HG02642 (cell line): Measurements from ENCODE around the gene GCAT.

Experiments
- ATAC-seq: cut with Tn5 transposase; IDR thresholded peaks from one replicate; pipeline ENCODE4 v1.9.1; 2021; ENCODE audit warnings: mild to moderate bottlenecking; ENCODE audit not compliant: unreplicated experiment, poor library complexity

GCAT gene

DNA sequence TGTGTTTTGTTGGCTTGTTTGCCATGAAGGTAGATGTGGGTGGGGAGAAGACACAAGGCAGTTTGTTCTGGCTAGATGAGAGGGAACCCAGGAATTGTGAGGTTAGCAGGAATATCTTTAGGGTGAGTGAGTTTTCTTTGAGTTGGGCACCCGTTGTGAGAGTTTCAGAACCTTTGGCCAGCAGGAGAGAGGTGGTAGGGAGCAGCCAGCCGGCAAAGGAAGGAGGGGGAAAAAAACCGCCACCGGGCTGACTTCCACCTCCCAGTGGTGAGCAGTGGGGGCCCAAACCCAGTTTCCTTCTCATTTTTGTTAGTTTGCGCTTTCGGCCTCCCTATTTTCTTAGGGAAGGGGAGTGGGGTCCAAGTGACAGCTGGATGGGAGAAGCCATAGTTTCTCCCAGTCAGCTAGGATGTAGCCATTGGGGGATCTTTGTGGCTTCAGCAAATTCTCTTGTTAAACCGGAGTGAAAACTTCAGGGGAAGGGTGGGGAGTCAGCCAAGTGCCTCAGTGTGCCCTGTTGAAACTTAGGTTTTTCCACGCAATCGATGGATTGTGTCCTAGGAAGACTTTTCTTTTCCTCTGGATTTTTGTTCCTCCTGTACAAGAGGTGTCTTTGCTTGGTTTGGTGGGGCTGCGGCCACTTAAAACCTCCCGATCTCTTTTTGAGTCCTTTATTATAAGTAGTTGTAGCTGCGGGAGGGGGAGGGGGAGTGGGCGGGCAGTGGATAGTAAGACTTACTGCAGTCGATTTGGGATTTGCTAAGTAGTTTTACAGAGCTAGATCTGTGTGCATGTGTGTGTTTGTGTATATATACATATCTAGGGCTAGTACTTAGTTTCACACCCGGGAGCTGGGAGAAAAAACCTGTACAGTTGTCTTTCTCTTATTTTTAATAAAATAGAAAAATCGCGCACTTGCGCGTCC, 1.1 kb upstream of the GCAT start:
- no peak for ATAC-seq

DNA sequence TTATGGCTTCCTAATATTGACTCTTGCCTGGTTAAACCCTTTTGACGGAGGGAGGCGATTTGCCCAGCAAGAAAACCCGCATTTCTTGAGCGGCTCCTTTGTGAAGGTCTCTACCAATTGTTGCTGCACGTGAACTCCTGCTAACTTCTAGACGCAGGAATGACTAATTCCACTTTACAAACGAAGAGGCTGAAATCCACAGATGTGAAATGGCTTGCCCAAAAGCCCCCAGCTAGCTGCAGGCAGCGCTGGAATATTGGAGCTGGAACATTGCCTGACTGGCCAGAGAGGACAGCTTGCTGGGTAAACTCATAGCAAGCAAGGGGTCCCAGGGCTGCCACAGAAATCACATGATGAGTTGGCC, 542 bp downstream of the GCAT start:
- no peak for ATAC-seq

DNA sequence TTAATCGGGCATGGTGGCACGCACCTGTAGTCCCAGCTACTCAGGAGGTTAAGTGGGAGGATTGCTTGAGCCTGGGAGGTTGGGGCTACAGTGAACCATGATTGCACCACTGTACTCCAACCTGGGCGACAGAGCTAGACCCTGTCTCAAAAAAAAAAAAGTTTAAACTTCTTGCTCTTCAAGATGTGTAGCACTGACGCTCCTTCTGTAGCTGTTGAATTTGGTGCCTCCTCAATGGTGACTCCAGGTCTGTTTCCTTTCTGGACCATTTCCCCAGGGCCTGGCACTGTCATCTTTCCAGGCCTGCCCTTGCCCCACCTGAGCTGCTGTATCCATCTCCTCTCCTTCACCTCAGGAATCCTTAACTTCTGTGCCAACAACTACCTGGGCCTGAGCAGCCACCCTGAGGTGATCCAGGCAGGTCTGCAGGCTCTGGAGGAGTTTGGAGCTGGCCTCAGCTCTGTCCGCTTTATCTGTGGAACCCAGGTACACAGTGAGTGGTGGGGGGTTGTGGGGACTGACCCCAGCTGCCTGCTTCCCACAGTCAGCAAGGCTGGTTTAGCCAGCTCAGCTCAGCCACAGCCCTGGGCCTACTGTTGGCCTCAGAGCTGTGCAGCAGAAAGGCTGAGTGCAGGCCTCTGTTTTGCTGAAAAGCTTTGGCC, 2.1 kb downstream of the GCAT start:
- no peak for ATAC-seq

DNA sequence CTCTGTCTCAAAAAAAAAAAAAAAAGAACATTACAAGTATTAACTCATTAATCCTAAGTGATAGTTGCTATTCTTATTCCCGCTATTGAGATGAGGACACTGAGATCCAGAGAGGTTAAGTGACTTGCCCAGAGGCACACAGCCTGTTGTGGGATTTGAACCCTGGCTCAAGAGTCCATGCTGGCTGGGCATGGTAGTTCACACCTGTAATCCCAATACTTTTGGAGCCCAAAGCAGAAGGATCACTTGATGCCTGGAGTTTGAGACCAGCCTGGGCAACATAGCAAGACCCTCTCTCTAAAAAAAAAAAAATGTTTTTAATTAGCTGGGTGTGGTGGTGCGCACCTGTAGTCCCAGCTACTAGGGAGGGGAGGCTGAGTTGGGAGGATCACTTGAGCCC, 4.1 kb downstream of the GCAT start:
- no peak for ATAC-seq

DNA sequence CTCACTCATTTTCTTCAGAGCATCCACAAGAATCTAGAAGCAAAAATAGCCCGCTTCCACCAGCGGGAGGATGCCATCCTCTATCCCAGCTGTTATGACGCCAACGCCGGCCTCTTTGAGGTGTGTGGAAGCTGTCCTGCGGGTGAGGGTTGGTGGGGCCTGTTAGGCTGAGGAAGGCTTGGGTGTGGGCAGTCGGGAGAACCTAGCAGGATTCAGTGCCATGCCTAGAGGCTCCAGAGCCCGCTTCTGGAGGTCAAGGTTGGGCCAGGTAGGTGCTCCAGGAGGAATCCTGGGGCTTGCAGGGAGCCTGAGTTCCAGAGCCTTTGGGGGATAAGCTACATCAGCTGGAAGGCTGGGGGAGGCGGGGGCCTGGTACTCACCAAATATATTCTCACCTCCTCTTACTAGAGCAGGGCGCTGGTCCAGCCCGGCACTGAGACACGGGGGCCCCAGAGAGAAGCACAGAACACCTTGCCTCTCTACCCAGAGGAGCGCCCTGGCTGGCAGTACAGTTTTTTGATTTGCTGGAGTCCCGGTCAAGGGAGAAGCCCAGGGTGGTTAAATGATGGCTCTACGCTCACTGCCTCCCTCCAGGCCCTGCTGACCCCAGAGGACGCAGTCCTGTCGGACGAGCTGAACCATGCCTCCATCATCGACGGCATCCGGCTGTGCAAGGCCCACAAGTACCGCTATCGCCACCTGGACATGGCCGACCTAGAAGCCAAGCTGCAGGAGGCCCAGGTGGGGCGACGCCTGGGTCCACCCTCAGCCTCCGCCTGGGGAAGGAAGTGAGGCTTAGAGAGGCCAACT, 5.3 kb downstream of the GCAT start:
- no peak for ATAC-seq

DNA sequence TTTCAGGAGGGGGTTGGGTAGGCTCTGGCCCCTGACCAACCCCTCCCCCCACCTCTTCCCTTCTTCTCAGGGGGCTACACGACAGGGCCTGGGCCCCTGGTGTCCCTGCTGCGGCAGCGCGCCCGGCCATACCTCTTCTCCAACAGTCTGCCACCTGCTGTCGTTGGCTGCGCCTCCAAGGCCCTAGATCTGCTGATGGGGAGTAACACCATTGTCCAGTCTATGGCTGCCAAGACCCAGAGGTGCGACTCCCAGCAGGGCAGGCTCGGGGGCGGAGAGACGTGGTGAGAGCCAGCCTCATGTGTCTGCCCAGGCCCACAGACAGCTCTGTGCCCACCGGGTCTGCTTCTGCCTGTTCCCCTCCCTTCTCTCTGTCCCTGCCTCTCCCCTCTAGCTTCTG, 7.9 kb downstream of the GCAT start:
- ATAC-seq: no peak

DNA sequence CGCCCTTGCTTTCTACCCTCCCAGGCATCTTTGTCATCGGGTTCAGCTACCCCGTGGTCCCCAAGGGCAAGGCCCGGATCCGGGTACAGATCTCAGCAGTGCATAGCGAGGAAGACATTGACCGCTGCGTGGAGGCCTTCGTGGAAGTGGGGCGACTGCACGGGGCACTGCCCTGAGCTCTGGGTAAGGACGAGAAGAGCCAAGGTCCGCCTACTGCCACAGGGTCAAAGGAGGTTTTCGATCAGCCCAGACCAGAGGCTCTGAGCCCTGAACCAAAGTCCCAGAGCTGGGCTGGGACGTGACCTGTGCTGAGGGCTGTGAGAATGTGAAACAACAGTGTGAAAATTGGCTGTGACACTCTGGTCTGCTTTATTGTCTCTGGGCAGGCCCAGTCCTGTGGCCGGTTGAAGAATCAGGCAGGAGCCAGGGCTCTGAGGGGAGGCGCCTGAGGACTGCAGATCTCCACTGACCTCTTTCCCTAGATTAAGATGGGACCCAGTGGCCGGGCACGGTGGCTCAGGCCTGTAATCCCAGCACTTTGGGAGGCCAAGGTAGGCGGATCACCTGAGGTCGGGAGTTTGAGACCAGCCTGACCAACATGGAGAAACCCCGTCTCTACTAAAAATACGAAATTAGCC, 8.9 kb downstream of the GCAT start:
- ATAC-seq: no peak

DNA sequence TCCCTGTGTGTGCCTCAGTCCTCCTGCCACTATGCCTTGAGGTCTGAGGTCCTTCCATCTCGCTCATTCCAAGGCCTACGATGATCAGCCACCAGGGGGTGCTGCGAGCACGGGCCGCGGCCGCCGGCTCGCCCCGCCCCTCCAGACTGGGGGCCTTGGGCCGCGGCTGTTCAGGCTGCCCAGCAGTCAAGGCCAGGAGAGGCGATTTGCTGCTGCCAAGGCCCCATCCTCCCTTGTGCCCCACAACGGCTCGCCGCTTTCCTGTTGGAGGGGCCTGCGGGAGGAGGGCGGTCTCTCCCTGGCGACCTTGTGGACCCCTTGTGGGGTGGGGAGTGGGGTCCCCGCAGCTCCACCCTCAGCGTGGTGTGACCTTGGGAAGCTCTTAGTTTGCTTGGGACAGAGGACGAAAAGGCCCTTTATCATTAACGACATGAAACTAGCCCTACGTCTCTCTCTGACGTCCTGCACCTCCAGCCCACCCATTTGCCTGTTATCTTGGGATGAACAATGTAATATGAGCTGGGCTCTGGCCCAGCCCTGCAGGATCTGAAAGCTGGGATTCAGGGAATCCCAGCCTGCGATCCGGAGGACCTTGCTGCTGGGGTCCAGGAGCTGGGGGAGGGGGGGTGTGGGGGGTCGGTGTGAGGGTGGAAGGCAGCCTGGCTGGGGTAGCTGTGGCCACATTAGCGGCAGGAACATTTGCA, 10.1 kb downstream of the GCAT start:
- ATAC-seq: peak; percentile 63

DNA sequence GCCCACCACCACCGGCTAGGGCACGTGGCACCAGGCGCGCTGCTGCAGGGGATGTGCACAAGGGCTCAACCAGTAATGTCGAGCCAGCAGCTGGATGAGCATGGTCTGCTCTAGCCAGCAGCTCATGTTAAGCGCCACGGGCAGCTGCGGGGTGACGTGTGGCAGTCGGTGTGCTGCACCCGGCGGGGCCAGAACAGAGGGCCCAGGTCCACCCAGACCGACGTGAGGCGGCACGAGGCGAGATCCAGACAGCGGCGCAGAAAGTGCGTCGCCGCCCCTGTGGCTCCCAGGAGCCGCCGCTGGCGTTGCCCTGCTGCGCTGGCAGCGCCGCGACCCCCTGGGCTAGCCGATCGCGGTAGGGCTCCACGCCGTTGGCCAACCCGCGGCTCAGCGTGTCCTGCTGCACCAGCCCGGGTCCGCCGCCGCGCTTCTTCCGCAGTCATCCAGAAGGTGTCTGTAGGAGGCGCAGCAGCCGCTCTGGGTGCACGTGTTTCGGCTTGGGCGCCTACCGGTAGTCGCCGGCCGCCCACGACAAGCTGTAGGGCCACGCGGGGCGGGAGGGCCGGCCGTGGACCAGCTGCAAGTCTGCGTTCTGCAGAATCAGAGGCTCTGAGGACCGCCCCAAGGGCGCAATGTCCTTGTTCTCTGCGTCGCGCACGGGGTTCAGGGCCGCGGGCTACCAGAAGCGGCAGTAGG, 10.8 kb downstream of the GCAT start:
- no peak for ATAC-seq

DNA sequence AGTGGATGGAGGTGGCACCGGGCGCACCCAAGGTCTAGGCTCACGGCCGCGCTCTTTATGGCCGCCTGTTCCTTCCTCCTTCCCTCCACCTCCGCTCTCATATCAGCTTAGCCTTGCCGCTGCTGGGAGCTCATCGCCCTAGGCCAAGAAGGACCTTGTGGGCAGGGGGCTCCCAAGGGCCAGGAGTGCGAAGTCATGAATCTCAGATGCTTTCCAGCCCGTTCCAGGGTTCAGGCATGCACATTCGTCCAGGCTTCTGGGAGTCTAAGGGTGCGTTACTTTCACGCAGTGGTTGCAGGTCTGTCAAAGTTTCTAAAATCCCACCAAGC, 11.3 kb downstream of the GCAT start:
- ATAC-seq: no peak

DNA sequence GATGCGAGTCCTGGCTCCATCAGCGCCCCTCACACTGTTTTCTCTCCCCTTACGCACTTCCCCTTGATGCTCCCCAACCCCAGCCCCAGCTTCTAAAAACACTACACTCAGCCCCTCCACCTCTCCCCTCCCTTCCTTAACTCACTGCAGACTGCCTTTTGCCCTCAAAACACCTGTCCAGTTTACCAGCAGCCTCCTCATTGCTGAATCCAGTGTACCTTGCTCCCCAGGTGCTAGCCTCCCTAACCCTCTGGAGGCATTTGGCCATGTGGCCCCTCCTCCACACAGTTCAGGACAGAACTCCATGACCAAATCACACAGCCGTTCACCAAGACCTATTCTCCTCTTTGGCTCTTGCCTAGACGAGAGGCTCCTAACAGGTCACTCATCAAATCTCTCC, 12.6 kb downstream of the GCAT start:
- ATAC-seq: no peak

DNA sequence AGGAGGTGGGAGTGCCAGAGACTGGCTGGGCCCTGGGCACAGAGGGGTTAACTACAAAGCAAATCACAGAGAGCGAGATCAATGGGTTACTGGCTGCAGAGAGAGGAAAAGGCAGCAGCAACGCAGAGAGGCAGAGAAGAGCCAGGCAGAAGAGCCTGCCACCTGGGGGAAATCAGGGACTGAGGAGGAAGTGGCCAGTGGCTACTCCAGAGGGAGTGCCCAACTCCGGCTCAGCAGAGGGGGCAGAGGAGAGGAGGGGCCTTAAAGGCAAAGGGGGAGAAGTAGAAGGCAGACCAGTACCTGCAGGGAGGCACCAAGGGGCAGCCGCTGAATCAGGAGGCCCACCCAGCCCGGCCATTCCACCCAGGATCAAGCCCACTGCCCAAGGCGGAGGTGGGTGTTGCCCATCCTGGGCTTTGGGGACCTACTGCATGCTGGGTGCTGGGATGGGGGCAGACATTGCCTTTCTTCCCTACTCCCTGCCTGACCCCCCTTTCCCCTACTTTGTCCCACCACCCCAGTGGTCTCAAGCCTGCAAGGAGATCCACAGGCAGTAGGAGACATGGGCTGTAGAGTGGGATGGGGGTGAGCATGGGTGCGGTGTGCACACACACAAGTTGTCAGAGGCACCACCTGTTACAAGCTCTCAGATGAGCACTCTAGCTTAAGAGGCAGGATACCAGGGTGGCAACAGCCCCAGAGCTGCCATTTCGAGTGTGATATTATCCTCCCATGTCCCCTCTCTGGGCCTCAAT, 14.5 kb downstream of the GCAT start:
- no peak for ATAC-seq

DNA sequence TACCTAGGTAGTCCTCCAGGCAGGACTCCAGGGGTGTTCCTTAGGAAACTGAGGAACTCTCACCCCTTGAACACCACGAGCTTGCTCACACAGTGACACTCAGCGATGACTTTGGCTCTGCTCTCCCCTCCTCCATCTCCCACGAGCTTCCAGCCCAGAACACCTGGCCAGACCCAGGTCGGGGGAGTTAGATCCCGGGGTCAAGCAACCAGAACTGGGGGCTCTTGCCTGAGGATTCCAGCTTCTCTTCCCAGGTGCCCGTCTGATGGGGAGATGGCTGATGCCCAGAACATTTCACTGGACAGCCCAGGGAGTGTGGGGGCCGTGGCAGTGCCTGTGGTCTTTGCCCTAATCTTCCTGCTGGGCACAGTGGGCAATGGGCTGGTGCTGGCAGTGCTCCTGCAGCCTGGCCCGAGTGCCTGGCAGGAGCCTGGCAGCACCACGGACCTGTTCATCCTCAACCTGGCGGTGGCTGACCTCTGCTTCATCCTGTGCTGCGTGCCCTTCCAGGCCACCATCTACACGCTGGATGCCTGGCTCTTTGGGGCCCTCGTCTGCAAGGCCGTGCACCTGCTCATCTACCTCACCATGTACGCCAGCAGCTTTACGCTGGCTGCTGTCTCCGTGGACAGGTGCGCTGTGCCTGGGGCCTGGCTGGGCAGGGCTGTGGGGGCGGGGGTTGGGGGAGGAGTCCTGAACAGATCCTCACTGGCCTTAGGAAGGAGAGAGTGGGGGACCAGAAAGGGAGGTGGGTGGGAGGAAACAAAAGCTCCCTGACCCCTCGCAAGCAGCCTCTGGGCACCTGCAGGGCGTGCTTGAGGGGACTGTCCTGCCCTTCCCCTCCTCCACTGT, 15.6 kb downstream of the GCAT start, which contains the start of gene GALR3:
GALR3 (plus strand) TSS at position 249 of the 852 bp plus-strand sequence; CDS start at position 274, 25 bp downstream.
- no peak for ATAC-seq

DNA sequence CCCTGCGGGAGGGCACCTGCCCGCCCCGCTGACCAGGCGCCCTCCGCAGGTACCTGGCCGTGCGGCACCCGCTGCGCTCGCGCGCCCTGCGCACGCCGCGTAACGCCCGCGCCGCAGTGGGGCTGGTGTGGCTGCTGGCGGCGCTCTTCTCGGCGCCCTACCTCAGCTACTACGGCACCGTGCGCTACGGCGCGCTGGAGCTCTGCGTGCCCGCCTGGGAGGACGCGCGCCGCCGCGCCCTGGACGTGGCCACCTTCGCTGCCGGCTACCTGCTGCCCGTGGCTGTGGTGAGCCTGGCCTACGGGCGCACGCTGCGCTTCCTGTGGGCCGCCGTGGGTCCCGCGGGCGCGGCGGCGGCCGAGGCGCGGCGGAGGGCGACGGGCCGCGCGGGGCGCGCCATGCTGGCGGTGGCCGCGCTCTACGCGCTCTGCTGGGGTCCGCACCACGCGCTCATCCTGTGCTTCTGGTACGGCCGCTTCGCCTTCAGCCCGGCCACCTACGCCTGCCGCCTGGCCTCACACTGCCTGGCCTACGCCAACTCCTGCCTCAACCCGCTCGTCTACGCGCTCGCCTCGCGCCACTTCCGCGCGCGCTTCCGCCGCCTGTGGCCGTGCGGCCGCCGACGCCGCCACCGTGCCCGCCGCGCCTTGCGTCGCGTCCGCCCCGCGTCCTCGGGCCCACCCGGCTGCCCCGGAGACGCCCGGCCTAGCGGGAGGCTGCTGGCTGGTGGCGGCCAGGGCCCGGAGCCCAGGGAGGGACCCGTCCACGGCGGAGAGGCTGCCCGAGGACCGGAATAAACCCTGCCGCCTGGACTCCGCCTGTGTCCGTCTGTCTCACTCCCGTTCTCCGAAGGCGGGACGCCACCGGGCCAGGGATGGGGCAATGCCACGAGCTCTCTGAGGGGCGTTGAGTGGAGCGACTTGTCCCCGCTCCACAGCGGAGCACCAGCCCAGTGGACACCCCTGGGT, 17.2 kb downstream of the GCAT start:
- ATAC-seq: no peak

DNA sequence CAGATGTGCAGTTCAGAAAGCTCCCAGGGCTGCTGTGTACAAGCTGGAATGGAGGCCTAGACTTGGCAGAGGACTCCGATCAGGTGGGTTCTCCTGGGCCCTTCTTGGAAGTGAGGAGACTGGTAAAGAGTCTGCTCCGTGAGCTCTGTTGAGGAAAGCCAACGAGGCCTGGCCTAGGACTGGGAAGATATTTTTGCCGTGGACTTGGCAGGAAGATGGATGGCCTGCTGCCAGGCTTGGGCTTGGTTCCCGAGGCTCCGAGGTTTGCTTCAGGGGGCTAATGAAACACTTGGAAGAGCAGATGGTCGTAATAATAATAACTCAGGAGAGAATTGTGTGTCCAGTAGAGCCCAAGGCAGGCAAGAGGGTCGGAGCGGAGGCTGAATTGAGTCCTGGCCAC, 19.3 kb downstream of the GCAT start:
- no peak for ATAC-seq

DNA sequence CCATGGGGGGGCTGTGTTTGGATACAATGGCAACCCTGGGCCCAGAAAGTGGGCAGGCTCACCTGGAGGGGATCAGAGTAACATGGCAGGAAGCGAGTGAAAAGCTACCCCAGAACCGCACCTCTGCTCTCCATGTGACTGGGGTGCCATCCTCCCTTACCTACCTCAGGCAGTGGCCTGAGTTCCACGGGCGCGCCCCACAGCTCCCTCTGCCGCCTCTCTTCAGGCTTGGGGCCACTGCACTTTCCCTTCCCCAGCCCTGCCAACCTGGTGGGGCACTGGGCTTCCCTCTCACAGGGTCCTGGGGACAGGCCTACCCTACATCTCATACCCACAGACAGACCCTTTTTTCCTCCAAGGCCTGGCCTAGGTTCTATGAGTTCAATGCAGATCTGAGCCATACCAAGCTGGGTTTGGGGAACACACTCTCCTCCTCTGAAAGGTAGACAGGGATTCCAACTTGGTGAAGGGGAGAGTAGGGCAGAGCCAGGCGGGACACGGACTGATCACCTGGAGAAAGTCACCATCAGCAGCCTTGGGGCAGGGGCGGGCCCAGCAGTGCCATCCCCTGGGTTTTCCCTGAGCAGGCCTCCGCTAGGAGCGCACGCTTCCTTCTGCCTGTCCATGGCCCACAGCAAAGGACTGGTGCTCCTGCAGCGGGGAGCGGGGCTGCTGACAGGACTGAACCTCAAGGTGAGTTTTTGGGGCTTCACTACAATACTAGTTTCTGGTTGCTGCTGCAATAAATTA, 22.5 kb downstream of the GCAT start:
- ATAC-seq: no peak
